Right lobe of liver (tissue), 6 donors: ENCODE data around the gene SLC29A3. TPM values are rescaled to one million over a fixed set of nuclear protein-coding genes. Genes with fewer than 3 reads are reported as not detected.
A peak's percentile ranks its signal among the peaks of the same experiment; 100 is the strongest.

Source experiments
- ATAC-seq, 4 donors: fragments of 200-7000 bp; cut with Tn5 transposase; one replicate each; pipeline ENCODE4 v1.9.1; 2020; ENCODE audit warnings: mild to moderate bottlenecking in 4 of 4, moderate library complexity in 4 of 4
- DNase-seq, 3 donors: peaks; one replicate each; pipeline ENCODE4 v3.0.0-alpha.2; 2020
- H3K27ac ChIP-seq, 3 donors: fragments of 200-600 bp; one replicate each; pipeline ENCODE4 v1.8.0; 2022
- H3K27me3 ChIP-seq, 2 donors: fragments of 200-600 bp; one replicate each; pipeline ENCODE4 v1.8.0; 2022
- H3K36me3 ChIP-seq, 4 donors: fragments of 200-600 bp; sonication (generic) in 1 of 4; one replicate each; pipeline versions ENCODE4 v1.5.1 to v1.8.0; 2017 to 2022; ENCODE audit warnings: control low read depth in 1 of 4
- H3K4me1 ChIP-seq, 4 donors: fragments of 200-600 bp; sonication (generic) in 1 of 4; one replicate each; pipeline versions ENCODE4 v1.5.1 to v1.8.0; 2017 to 2022; ENCODE audit warnings: control low read depth in 1 of 4
- H3K4me3 ChIP-seq, 3 donors: fragments of 200-600 bp; one replicate each; pipeline ENCODE4 v1.8.0; 2022
- H3K9me3 ChIP-seq, 4 donors: fragments of 200-600 bp; sonication (generic) in 1 of 4; one replicate each; pipeline versions ENCODE4 v1.5.1 to v1.8.0; 2017 to 2022; ENCODE audit warnings: control low read depth in 1 of 4
- CTCF ChIP-seq, 4 donors: fragments of 200-600 bp in 3 of 4; fragments of 450-650 bp in 1 of 4; IDR thresholded peaks; one replicate each; pipeline versions ENCODE4 v1.5.1 to v1.8.0; 2016 to 2022; ENCODE audit warnings: antibody characterized with exemption in 4 of 4, mild to moderate bottlenecking in 2 of 4
- POLR2A ChIP-seq: fragments of 450-650 bp; IDR thresholded peaks from one replicate; pipeline ENCODE4 v1.6.1; 2017; ENCODE audit warnings: antibody characterized with exemption, mild to moderate bottlenecking
- WGBS: methylation state at CpG from one replicate; pipeline ENCODE4 v1.1.6; 2018; ENCODE audit warnings: low coverage, low lambda C conversion rate; ENCODE audit not compliant: insufficient coverage; ENCODE audit errors: missing lambda C conversion rate; 5-methylcytosine and 5-hydroxymethylcytosine counted together
- intact Hi-C, 2 donors: fragments of 100-400 bp; cut with DNase I; formaldehyde crosslinking; loops; one replicate each; pipeline versions ENCODE4 v1.11.2 to v1.14.1; 2022
- total RNA-seq, 6 experiments: library from RNA; depleted of rRNA in 2 of 6; stranded (reverse); fragments of >200 nt in 2 of 6; fragmentation: NEBNext Ultra II Directional in 3 of 6; extraction: Animal tissue kit (Norgen Biotek cat#: 25700) in 3 of 6; gene quantifications; one replicate each; pipeline versions ENCODE4 v1.1.0 to v1.2.4, GENCODE V29; 2016 to 2023
- donor health status: DM: no; HTN: yes; CAD: no.
- donor health status: DM: no; HTN: no; CAD: no.
- donor health status: DM: no; HTN: no; CAD: no.
- donor health status: DM: no; HTN: yes; CAD: no.
- donor health status: DM: no; HTN: yes; CAD: no.

The SLC29A3 gene
- total RNA-seq, 6 experiments from 2014 or later = 5.7 to 17.4 (median 7.7) TPM

- no peak for ATAC-seq
- Histone ChIP-seq H3K4me1 (no peaks in the 10 kb centered on the region), H3K9me3 (no peaks in the 10 kb centered on the region), H3K4me3 (no peak overlapping the region), H3K27ac (no peak overlapping the region), H3K36me3 (no peaks in the 10 kb centered on the region), H3K27me3 (no peaks in the 10 kb centered on the region)
- TF ChIP-seq POLR2A = no peak
- no peak for TF ChIP-seq CTCF (IDR thresholded peaks at IDR 0.05)
- DNase-seq = no peak
- intact Hi-C loops = loop anchor here in 1 of 2 donors (5.0 kb wide), 1 partner anchor 48 kb away; no protein-coding TSS in a partner anchor
- WGBS = no CpG with 5 or more reads among the region's 3 CpGs
These were observed 51.0 kb downstream of the SLC29A3 start for GRCh38 chr10:71370031-71370430.

GRCh38 chr10:71371750-71372166, 52.7 kb downstream of the SLC29A3 start:
- no peak overlapping the region for H3K27ac ChIP-seq
- DNase-seq = no peak
- H3K27me3 ChIP-seq = no peaks in the 10 kb centered on the region
- peaks cover 0 to 6% (median 0%) of the 10 kb centered on the region in 4 donors for H3K4me1 ChIP-seq
- ATAC-seq = peak; percentile 18 to 53 (median 26)
- no peaks in the 10 kb centered on the region for H3K36me3 ChIP-seq
- no peak for TF ChIP-seq CTCF (IDR thresholded peaks at IDR 0.05)
- no peak for TF ChIP-seq POLR2A
- WGBS = 42% methylated on average over 6 of the region's 6 CpGs
- H3K4me3 ChIP-seq = no peak overlapping the region
- no peaks in the 10 kb centered on the region for H3K9me3 ChIP-seq
- intact Hi-C loops = loop anchor here in 1 of 2 donors (5.0 kb wide), 1 partner anchor 49 kb away; no protein-coding TSS in a partner anchor

GRCh38 chr10:71372882-71373495, 53.9 kb downstream of the SLC29A3 start:
- intact Hi-C loops = loop anchor here in 1 of 2 donors (5.0 kb wide), 1 partner anchor 51 kb away; no protein-coding TSS in a partner anchor
- ATAC-seq (no peak), DNase-seq (no peak)
- 74% methylated on average over 10 of the region's 10 CpGs for WGBS
- TF ChIP-seq CTCF (IDR thresholded peaks at IDR 0.05) = no peak
- TF ChIP-seq POLR2A = no peak
- Histone ChIP-seq H3K27ac (no peak overlapping the region), H3K36me3 (no peaks in the 10 kb centered on the region), H3K9me3 (no peaks in the 10 kb centered on the region), H3K4me1 (peaks cover 0 to 8% (median 2%) of the 10 kb centered on the region in 4 donors), H3K4me3 (no peak overlapping the region), H3K27me3 (no peaks in the 10 kb centered on the region)

- intact Hi-C loops = loop anchor here (5.0 kb wide), 2 partner anchors 52 to 57 kb away; partner anchors contain the start of gene SLC29A3 (in 1 of the 2)
- no peak overlapping the region for H3K27ac ChIP-seq
- no peaks in the 10 kb centered on the region for H3K9me3 ChIP-seq
- 83% methylated on average over 7 of the region's 11 CpGs for WGBS
- H3K27me3 ChIP-seq = no peaks in the 10 kb centered on the region
- TF ChIP-seq POLR2A = no peak
- no peak for TF ChIP-seq CTCF (IDR thresholded peaks at IDR 0.05)
- ATAC-seq (no peak), DNase-seq (no peak)
- H3K36me3 ChIP-seq = no peaks in the 10 kb centered on the region
- H3K4me3 ChIP-seq = no peak overlapping the region
- H3K4me1 ChIP-seq = peaks cover 0 to 8% (median 2%) of the 10 kb centered on the region in 4 donors
These were observed 55.6 kb downstream of the SLC29A3 start for GRCh38 chr10:71374481-71375233.
